PC-9 (cell line): ENCODE data around the gene TM4SF1. TPM values are rescaled to one million over a fixed set of nuclear protein-coding genes. Genes with fewer than 3 reads are reported as not detected.

Experiments
- BruUV-seq: library from RNA; stranded (reverse); fragments of 400-500 nt; replicated peaks from 2 replicates; lab custom pipeline; 2021; lab: Mats Ljungman, UMichigan
- CTCF ChIA-PET: fragments of 300-600 bp; sonication (Branson Sonifier 250); formaldehyde crosslinking; loops from one replicate; lab custom pipeline; 2022; ENCODE audit warnings: antibody characterized with exemption; lab: Charles Lee
- POLR2A ChIA-PET: fragments of 300-600 bp; sonication (Branson Sonifier 250); formaldehyde crosslinking; loops from one replicate; lab custom pipeline; 2022; ENCODE audit warnings: antibody characterized with exemption; ENCODE audit not compliant: unreplicated experiment; lab: Charles Lee
- DNase-seq, 2 experiments: peaks; one replicate each; pipeline versions ENCODE4 v3.0.0 to v3.0.0-alpha.2; 2015 to 2022; ENCODE audit warnings: mixed read lengths in 1 of 2
- H2AFZ ChIP-seq: fragments of 200-600 bp; sonication (generic); 2 replicates; pipeline ENCODE4 v1.8.1; 2017; ENCODE audit warnings: antibody characterized with exemption
- H3F3A ChIP-seq: fragments of 200-600 bp; sonication (generic); 2 replicates; pipeline ENCODE4 v1.8.1; 2017; ENCODE audit warnings: antibody characterized with exemption, mild to moderate bottlenecking, low read depth; ENCODE audit not compliant: insufficient read depth
- H3K27ac ChIP-seq: fragments of 200-600 bp; sonication (generic); 2 replicates; pipeline ENCODE4 v1.6.1; 2016; ENCODE audit warnings: mixed run types
- H3K27me3 ChIP-seq: fragments of 200-600 bp; sonication (generic); 2 replicates; pipeline ENCODE4 v1.6.1; 2016; ENCODE audit warnings: low read depth, mixed run types; ENCODE audit not compliant: insufficient read depth
- H3K36me3 ChIP-seq: fragments of 200-600 bp; sonication (generic); 2 replicates; pipeline ENCODE4 v1.6.1; 2016; ENCODE audit warnings: low read depth, mixed run types
- H3K4me1 ChIP-seq: fragments of 200-600 bp; sonication (generic); replicated peaks from 2 replicates; pipeline ENCODE4 v1.6.1; 2016; ENCODE audit warnings: mixed run types; ENCODE audit not compliant: insufficient read depth
- H3K4me2 ChIP-seq: fragments of 200-600 bp; sonication (generic); 2 replicates; pipeline ENCODE4 v1.6.1; 2017; ENCODE audit warnings: mixed run types
- H3K4me3 ChIP-seq: fragments of 200-600 bp; sonication (generic); 2 replicates; pipeline ENCODE4 v1.6.1; 2016; ENCODE audit warnings: mixed run types
- H3K79me2 ChIP-seq: fragments of 200-600 bp; sonication (generic); 2 replicates; pipeline ENCODE4 v1.6.1; 2017; ENCODE audit warnings: low read depth, mixed run types
- H3K9me2 ChIP-seq: fragments of 200-600 bp; sonication (generic); 2 replicates; pipeline ENCODE4 v1.8.1; 2017; ENCODE audit warnings: mild to moderate bottlenecking; ENCODE audit not compliant: insufficient read depth
- H3K9me3 ChIP-seq: fragments of 200-600 bp; sonication (generic); 2 replicates; pipeline ENCODE4 v1.8.1; 2016; ENCODE audit warnings: low read depth; ENCODE audit not compliant: insufficient read depth
- H4K20me1 ChIP-seq: fragments of 200-600 bp; sonication (generic); 2 replicates; pipeline ENCODE4 v1.8.1; 2017; ENCODE audit not compliant: insufficient read depth
- EZH2 ChIP-seq: fragments of 200-600 bp; sonication (generic); IDR thresholded peaks from 2 replicates; pipeline ENCODE4 v1.8.0; 2017; ENCODE audit warnings: antibody characterized with exemption, low read depth
- intact Hi-C: fragments of 100-400 bp; cut with micrococcal nuclease; formaldehyde crosslinking; loops from one replicate; pipeline ENCODE4 v1.10.0; 2022; ENCODE audit not compliant: unreplicated experiment
- total RNA-seq: library from RNA; stranded (reverse); gene quantifications from 2 replicates; pipeline ENCODE4 v1.2.3, GENCODE V29; 2021
- TF ChIP-seq, protein P1 (sequence below): fragments of 200-600 bp; sonication (generic); conservative IDR thresholded peaks from 2 replicates; pipeline ENCODE4 v1.6.1; 2017; ENCODE audit warnings: mixed run types, antibody characterized with exemption, mild to moderate bottlenecking, moderate library complexity

The TM4SF1 gene
- total RNA-seq, 1 experiment from 2014 or later: 146 TPM

DNA sequence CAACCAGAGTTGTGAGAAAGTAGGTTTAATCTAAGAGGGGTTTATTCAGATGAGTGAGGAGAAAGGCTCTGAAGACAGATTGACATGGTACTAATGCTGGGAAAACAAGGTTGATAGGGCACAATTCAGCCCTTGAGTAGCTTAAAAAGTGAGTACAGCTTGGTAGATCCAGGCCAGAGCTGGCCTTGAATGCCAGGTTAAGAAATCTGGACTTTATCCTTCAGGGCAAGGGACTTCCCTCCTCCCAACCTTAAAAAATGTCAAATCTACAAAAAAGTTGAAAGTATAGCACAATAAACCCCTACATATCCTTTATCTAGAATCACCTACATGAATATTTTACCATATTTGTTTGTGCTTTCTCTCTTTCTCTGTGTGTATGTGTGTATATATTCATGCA, 51.9 kb downstream of the TM4SF1 start:
- ChIA-PET POLR2A (interaction anchor here (0.6 kb wide), 1 partner anchor 1100 kb away, joined by 5 read pairs; no protein-coding TSS in a partner anchor), CTCF (no interaction called here)
- Histone ChIP-seq H4K20me1 (no peaks in the 10 kb centered on the region), H3K27me3 (no peaks in the 10 kb centered on the region), H2AFZ (no peak overlapping the region), H3K4me1 (peaks cover under 1% of the 10 kb centered on the region; the same call in 1 of the 2 replicates), H3K79me2 (no peaks in the 10 kb centered on the region), H3K36me3 (no peaks in the 10 kb centered on the region), H3K4me2 (no peak overlapping the region), H3F3A (no peaks in the 10 kb centered on the region), H3K9me3 (no peaks in the 10 kb centered on the region), H3K9me2 (no peaks in the 10 kb centered on the region), H3K27ac (no peak overlapping the region), H3K4me3 (no peak overlapping the region)
- no TSS peak for BruUV-seq
- intact Hi-C loops: no loop called here
- TF ChIP-seq, protein P1, sequence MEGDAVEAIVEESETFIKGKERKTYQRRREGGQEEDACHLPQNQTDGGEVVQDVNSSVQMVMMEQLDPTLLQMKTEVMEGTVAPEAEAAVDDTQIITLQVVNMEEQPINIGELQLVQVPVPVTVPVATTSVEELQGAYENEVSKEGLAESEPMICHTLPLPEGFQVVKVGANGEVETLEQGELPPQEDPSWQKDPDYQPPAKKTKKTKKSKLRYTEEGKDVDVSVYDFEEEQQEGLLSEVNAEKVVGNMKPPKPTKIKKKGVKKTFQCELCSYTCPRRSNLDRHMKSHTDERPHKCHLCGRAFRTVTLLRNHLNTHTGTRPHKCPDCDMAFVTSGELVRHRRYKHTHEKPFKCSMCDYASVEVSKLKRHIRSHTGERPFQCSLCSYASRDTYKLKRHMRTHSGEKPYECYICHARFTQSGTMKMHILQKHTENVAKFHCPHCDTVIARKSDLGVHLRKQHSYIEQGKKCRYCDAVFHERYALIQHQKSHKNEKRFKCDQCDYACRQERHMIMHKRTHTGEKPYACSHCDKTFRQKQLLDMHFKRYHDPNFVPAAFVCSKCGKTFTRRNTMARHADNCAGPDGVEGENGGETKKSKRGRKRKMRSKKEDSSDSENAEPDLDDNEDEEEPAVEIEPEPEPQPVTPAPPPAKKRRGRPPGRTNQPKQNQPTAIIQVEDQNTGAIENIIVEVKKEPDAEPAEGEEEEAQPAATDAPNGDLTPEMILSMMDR: no peak
- no peak for TF ChIP-seq EZH2
- no peak for DNase-seq

DNA sequence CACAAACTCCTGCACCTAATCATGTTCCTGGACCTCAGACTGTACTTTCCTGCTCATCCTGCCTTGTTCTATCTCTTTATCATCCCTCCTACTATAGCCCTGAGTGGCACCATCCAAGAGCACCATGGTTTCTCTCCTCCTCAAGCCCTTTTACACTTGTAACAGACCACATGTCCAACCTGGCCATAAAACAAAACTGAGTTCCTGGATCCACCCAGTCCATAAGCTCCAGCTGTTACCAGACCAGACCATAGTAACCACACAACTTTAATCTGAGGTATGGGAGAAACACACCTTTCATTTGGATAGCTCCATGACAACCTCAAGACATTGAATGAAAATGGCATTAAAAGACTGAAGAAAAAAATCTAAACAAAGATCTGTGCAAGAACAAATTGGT, 53.1 kb downstream of the TM4SF1 start:
- BruUV-seq: no TSS peak

DNA sequence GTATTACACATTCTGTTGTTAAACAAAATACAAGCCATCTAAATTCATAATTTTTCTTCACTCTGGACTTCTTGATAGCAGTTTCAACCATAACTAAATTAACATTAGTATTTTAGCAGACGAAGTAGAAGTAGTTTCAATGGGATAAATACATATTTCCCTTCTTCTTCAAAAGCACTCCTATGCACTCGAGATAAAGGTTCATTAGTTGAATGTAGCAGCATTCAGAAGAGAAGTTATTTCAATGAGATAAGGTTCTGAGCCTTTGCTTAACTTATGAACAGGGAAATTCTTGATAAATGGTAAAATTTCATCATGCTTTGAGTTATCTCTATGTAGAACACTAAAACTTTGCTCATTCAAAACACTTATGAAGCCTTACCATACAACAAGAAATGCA, 55.8 kb downstream of the TM4SF1 start:
- Histone ChIP-seq H3K4me3 (no peak overlapping the region), H3K36me3 (no peaks in the 10 kb centered on the region), H3K27me3 (no peaks in the 10 kb centered on the region), H3K9me3 (no peaks in the 10 kb centered on the region), H3K79me2 (no peaks in the 10 kb centered on the region), H2AFZ (no peak overlapping the region), H3K4me2 (no peak overlapping the region), H4K20me1 (no peaks in the 10 kb centered on the region), H3F3A (no peaks in the 10 kb centered on the region), H3K9me2 (no peaks in the 10 kb centered on the region), H3K4me1 (peaks cover 8% of the 10 kb centered on the region), H3K27ac (no peak overlapping the region)
- POLR2A ChIA-PET: no interaction called here
- TF ChIP-seq, protein P1: no peak
- no peak for TF ChIP-seq EZH2
- BruUV-seq: no TSS peak
- CTCF ChIA-PET: no interaction called here
- DNase-seq: no peak
- intact Hi-C loops: no loop called here

More for the DNA sequence above, 53.1 kb downstream of the TM4SF1 start:
- Histone ChIP-seq H3K9me2 (no peaks in the 10 kb centered on the region), H3K36me3 (no peaks in the 10 kb centered on the region), H3F3A (no peaks in the 10 kb centered on the region), H3K9me3 (no peaks in the 10 kb centered on the region), H2AFZ (no peak overlapping the region), H3K27ac (no peak overlapping the region), H4K20me1 (no peaks in the 10 kb centered on the region), H3K79me2 (no peaks in the 10 kb centered on the region), H3K4me3 (no peak overlapping the region), H3K4me2 (no peak overlapping the region), H3K4me1 (no peaks in the 10 kb centered on the region), H3K27me3 (no peaks in the 10 kb centered on the region)
- no peak for DNase-seq
- TF ChIP-seq, protein P1: no peak
- intact Hi-C loops: no loop called here
- CTCF ChIA-PET: interaction anchor here (0.5 to 0.7 kb wide), 3 partner anchors 17 to 1759 kb away, joined by 3 to 10 read pairs (median 3); no protein-coding TSS in a partner anchor
- POLR2A ChIA-PET: interaction anchor here (0.5 kb wide), 1 partner anchor 106 kb away, joined by 21 read pairs; no protein-coding TSS in a partner anchor
